Frontal cortex (tissue), 4 donors: ENCODE data around the gene CHCHD3. TPM values are rescaled to one million over a fixed set of nuclear protein-coding genes. Genes with fewer than 3 reads are reported as not detected.

Experiments
- DNase-seq, 2 donors: peaks; one replicate each; pipeline ENCODE4 v3.0.0; 2012; ENCODE audit warnings: low spot score in 2 of 2
- FAIRE-seq: peaks from 2 replicates; lab custom pipeline; 2012; peaks lifted over from hg19 to GRCh38; lab: Jason Lieb, UNC
- total RNA-seq: library from RNA; depleted of rRNA; stranded (reverse); fragments of >200 nt; gene quantifications from one replicate; pipeline ENCODE4 v1.2.3, GENCODE V29; 2014
- donor health status: control.
- donor health status: control.
- donor health status: control.

CHCHD3 gene
- total RNA-seq, 1 donor from 2014 or later: 60.7 TPM

- FAIRE-seq (no peak), DNase-seq (no peak)
These were observed 200.6 kb downstream of the CHCHD3 start for GRCh38 chr7:132881317-132881716.

- FAIRE-seq (no peak), DNase-seq (no peak)
These were observed 202.3 kb downstream of the CHCHD3 start for GRCh38 chr7:132879579-132879978.

- DNase-seq (no peak), FAIRE-seq (no peak)
These were observed 203.5 kb downstream of the CHCHD3 start for GRCh38 chr7:132878204-132878919.

- no peak for FAIRE-seq
- DNase-seq: no peak
These were observed 204.3 kb downstream of the CHCHD3 start for GRCh38 chr7:132877573-132877972.

GRCh38 chr7:132876576-132876975, 205.3 kb downstream of the CHCHD3 start:
- no peak for FAIRE-seq
- no peak for DNase-seq

- FAIRE-seq: no peak
- DNase-seq: no peak
These were observed 209.9 kb downstream of the CHCHD3 start for GRCh38 chr7:132872034-132872433.

- FAIRE-seq (no peak), DNase-seq (no peak)
These were observed 210.5 kb downstream of the CHCHD3 start for GRCh38 chr7:132871419-132871818.

GRCh38 chr7:132869166-132869861, 212.6 kb downstream of the CHCHD3 start:
- DNase-seq (no peak), FAIRE-seq (no peak)

- FAIRE-seq (no peak), DNase-seq (no peak)
These were observed 215.3 kb downstream of the CHCHD3 start for GRCh38 chr7:132866551-132866950.

- no peak for FAIRE-seq
- DNase-seq: no peak
These were observed 215.8 kb downstream of the CHCHD3 start for GRCh38 chr7:132866144-132866531.

- FAIRE-seq: no peak
- DNase-seq: no peak
These were observed 216.3 kb downstream of the CHCHD3 start for GRCh38 chr7:132865366-132866143.

- no peak for FAIRE-seq
- DNase-seq: no peak
These were observed 219.8 kb downstream of the CHCHD3 start for GRCh38 chr7:132861940-132862554.

- no peak for FAIRE-seq
- no peak for DNase-seq
These were observed 220.5 kb downstream of the CHCHD3 start for GRCh38 chr7:132861424-132861823.

- DNase-seq (no peak), FAIRE-seq (no peak)
These were observed 222.7 kb downstream of the CHCHD3 start for GRCh38 chr7:132859199-132859598.

GRCh38 chr7:132858760-132859159, 223.1 kb downstream of the CHCHD3 start:
- no peak for DNase-seq
- FAIRE-seq: no peak

- DNase-seq: no peak
- FAIRE-seq: no peak
These were observed 223.6 kb downstream of the CHCHD3 start for GRCh38 chr7:132858251-132858650.

- no peak for FAIRE-seq
- DNase-seq: no peak
These were observed 224.2 kb downstream of the CHCHD3 start for GRCh38 chr7:132857703-132858102.

- no peak for DNase-seq
- FAIRE-seq: no peak
These were observed 224.9 kb downstream of the CHCHD3 start for GRCh38 chr7:132857031-132857430.

- no peak for DNase-seq
- no peak for FAIRE-seq
These were observed 225.5 kb downstream of the CHCHD3 start for GRCh38 chr7:132856416-132856815.

- DNase-seq (no peak), FAIRE-seq (no peak)
These were observed 226.0 kb downstream of the CHCHD3 start for GRCh38 chr7:132855901-132856300.
